ENCODE measurements around the gene GGA3.

GGA3 gene

DNA sequence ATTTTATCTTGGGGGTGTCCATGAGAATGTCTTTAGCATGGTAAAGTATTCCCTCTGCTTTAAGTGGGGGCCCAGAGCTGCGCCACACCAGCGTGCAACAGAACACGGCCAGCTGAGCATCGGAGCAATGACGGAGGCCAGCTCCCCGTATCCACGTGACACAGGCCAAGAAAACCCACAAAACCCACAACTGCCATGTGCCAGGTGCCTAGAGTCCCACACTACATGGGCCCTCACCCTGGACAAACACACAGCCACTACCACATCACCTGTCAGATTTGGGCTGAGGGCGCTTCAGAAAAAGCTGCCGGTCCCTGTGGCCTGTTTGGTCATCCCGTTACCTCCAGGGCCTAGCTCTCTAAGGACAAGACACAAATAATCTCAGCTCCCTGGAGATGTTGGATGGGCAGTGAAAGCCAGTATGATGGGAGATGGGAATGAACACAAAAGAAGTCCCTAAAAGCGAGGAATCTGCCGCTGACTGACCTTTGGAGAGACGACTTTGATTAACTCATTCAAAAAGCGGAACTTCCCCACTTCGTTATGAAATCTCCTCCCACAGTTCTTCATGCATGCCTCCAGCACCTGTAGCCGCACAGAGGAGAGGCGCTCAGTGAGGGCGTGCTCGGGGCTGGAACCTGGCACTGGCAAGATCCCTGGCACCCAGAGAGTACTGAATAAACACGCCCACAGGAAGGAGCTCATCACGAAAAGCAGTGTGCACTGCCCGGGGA is 17.1 kb downstream of the GGA3 start:
- DNase-seq = no peak

DNA sequence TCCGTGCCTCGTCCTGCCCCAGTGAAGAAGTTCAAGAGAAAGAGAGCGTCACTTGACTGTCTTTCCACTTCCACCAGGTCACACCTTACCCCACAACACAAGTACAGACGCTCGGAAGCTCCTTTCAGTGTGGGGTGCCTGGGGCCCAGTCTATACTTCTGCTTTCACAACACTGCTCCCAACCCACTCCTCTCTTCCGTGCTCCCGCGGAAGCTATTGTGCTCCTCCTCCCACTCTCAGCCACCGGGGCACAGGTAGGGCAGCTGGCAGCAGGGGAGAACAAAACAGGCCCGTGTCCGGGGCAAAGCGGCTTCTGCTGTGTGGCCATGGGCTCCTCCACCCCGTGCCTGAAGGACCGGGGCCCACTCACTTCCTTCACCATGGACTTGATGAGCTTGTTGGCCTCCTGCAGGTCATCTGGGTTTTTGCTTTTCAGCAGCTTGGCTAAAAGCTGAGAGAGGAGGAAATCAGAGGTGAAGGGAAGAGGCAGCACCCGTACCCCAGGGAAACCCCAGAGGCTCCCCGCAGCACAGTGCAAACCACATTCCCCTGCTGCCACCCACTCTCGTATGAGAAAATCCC is 18.9 kb downstream of the GGA3 start:
- no peak for DNase-seq

GRCh38 chr17:75241996-75242460 is 19.4 kb downstream of the GGA3 start:
- DNase-seq = no peak

GRCh38 chr17:75241502-75241901 is 19.9 kb downstream of the GGA3 start:
- no peak for DNase-seq

GRCh38 chr17:75241143-75241430 is 20.3 kb downstream of the GGA3 start:
- DNase-seq = no peak

GRCh38 chr17:75240394-75241142 is 20.8 kb downstream of the GGA3 start:
- peak; percentile 70 for DNase-seq

DNA sequence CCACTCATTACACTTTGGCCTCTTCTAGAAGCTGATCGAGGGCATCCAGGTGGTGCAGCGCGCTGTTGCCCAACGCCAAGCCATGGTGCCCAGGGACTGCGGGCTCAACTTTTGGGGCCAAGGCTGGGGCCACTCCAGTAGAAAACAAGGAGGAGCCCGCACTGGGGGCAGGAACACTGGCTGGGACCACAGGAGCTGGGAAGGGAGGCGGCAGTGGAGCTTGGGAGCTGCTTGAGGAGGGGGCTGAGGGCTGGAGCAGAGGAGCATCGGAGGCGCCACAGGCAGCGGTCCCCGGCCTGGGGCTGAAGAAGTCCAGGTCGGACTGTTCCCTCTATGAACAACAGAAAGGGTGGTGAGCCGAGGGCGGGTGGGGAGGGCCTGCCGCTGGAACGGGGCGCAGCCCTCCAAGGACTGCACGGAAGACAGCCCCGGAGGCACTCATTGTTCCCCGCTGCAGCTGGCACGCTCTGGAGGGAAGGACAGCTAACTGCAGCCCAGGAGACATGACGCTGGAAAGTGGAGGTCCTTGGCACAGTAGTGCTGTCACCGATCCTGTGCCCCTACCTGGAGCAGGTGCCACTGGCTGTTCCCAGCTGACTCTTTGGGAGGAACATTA is 21.5 kb downstream of the GGA3 start:
- DNase-seq = no peak

GRCh38 chr17:75239214-75239613 is 22.2 kb downstream of the GGA3 start:
- DNase-seq = no peak

DNA sequence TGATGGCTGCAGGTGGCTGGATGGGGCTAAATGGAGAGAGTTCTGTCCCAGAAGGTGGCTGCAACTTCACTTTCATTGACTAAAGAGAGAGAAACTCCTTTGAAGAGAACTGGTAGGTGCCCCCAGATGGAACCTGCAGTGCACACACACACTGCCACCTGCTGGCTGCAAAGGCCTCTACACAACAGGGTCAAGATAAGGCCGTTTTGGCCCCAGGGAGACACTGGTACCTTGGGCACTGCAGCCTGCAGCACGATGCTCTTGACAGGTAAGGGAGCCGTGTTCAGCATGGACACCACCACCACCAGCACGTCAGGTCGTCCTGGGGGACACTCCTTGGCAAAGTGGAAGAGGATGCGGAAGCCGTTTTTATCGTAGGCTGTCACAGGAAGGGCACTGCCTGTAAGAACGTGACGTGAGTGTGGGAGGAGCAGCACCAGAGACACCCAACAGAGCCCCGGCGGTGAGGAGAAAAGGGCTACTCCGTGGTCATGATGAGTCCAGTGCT is 22.7 kb downstream of the GGA3 start:
- peak; percentile 89 for DNase-seq

GRCh38 chr17:75238020-75238580 is 23.3 kb downstream of the GGA3 start:
- DNase-seq = no peak

DNA sequence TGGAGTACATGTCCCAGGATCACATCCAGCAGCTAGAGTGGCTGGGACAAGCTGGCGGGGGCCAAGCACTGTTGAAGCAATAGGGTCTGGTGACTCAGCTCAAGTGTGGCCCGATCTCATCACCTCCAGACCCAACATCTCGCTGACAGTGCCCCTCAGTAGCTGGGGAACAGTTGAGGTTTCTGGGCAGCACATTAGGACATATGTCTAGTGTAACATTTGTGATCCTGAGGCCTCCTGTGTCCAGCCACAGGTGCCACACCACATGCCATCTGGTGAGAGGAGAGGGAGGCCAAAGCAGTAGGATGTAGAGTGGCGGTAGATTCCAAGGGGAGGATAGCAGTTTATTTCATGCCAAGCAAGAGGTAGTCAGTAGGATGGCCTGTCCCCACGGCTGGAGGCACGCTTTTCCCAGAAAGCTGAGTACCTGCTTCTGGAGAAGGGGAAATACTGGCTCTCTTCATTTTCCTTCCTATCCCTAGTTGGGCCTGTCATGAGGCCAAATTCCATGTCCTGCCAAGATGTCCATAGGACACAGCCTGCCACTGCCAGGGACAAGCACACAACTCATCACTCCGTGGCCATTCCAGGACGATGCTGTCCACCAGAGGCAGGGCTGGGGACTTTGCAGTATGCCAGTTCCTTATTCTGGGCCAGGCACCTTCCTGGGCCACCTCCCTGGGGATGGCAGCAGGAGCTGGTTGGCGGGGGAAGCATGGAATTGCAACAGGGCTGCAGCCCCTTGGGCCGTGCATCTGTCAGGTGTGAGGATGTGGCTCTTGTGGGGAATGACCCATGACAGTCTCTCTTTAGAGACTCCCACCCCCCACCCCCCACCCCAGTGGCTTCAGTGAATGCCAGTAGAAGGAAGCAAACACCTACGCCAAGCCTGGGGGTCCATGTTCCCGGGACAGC is 24.0 kb downstream of the GGA3 start:
- no peak for DNase-seq

DNA sequence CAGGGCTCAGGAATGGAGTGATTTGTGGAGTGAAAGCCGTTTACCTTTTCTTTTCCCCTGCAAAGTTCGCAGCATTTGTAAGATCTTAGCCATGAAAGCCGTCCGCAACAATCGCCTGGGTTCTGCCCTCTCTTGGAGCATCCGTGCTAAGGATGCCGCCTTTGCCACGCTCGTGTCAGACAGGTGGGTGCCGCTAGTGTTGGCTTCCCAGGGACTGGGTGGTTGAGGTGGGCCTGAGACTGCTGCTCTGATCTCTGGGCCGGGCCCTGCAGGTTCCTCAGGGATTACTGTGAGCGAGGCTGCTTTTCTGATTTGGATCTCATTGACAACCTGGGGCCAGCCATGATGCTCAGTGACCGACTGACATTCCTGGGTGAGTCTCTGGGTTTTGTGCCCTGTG is 28.6 kb downstream of the GGA3 start:
- no peak for DNase-seq

GRCh38 chr17:75231741-75232464 is 29.5 kb downstream of the GGA3 start:
- no peak for DNase-seq

DNA sequence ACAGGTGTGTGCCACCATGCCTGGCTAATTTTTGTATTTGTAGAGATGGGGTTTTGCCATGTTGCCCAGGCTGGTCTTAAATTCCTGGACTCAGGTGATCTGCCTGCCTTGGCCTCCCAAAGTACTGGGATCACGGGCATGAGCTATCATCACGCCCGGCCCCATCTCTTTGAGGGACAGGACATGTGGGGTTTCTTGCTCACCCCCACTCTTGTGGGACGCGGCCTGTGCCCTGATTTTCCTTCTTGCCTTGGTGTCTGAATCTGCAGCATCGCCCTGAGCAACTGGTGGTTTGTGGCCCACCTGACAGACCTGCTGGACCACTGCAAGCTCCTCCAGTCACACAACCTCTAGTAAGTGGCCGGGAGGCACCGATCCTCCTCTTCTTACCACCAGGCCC is 30.3 kb downstream of the GGA3 start:
- no peak for DNase-seq

GRCh38 chr17:75228847-75229246 is 32.6 kb downstream of the GGA3 start:
- DNase-seq = no peak

- no peak for DNase-seq
Observed at GRCh38 chr17:75228305-75228704, 33.1 kb downstream of the GGA3 start.

GRCh38 chr17:75227729-75228128 is 33.7 kb downstream of the GGA3 start:
- DNase-seq = peak; percentile 61

GRCh38 chr17:75225016-75225415 is 36.4 kb downstream of the GGA3 start:
- no peak for DNase-seq

- no peak for DNase-seq
Observed at GRCh38 chr17:75219815-75220214, 41.6 kb downstream of the GGA3 start.

DNA sequence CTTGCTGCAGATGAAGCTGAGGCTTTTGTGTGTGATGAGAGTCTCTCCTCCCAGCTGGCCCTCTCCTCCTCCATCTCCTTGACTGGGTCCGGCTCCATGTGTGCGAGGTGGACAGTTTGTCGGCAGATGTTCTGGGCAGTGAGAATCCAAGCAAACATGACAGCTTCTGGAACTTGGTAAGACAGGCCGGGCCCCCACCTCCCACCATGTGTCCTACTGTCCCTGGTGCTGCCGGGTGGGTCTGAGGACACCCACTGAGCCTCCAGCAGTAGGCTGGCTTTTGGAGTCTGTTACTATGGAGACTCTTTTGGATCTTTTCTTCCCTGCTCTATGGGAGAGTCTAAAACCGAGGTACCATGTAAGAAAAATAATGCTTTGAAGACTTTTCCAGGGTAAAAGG is 43.3 kb downstream of the GGA3 start:
- DNase-seq = no peak

- DNase-seq = no peak
Observed at GRCh38 chr17:75209061-75209460, 52.3 kb downstream of the GGA3 start.

All from DMS53 (cell line).